HK-2 (cell line): Measurements from ENCODE around the gene IBA57.
A peak's percentile ranks its signal among the peaks of the same experiment; 100 is the strongest.

Experiments used
- DNase-seq: peaks from one replicate; pipeline ENCODE4 v3.0.0-alpha.2; 2018; ENCODE audit not compliant: unreplicated experiment

The IBA57 gene

GRCh38 chr1:228190778-228191177 lies 25.2 kb downstream of the IBA57 start:
- no peak for DNase-seq

GRCh38 chr1:228194436-228194835 lies 28.8 kb downstream of the IBA57 start:
- DNase-seq: no peak

- no peak for DNase-seq
These were observed 29.6 kb downstream of the IBA57 start for GRCh38 chr1:228194921-228195812.

GRCh38 chr1:228197555-228198147 lies 32.0 kb downstream of the IBA57 start:
- DNase-seq: no peak

- DNase-seq: no peak
These were observed 33.5 kb downstream of the IBA57 start for GRCh38 chr1:228198977-228199590.

GRCh38 chr1:228204958-228205357 lies 39.4 kb downstream of the IBA57 start:
- DNase-seq: no peak

- no peak for DNase-seq
These were observed 40.2 kb downstream of the IBA57 start for GRCh38 chr1:228205526-228206436.

- no peak for DNase-seq
These were observed 41.2 kb downstream of the IBA57 start for GRCh38 chr1:228206582-228207351.

GRCh38 chr1:228207381-228207810 lies 41.8 kb downstream of the IBA57 start:
- no peak for DNase-seq

- DNase-seq: no peak
These were observed 42.5 kb downstream of the IBA57 start, which contains the start of gene OBSCN for GRCh38 chr1:228207851-228208821. Gene OBSCN, plus strand, starts transcription at chr1:228208044. Its CDS starts 3,740 bp downstream, at chr1:228211784.

- no peak for DNase-seq
These were observed 43.4 kb downstream of the IBA57 start for GRCh38 chr1:228208831-228209551.

GRCh38 chr1:228209657-228210056 lies 44.1 kb downstream of the IBA57 start:
- no peak for DNase-seq

GRCh38 chr1:228210076-228210651 lies 44.6 kb downstream of the IBA57 start:
- DNase-seq: peak; percentile 67

GRCh38 chr1:228210712-228211530 lies 45.3 kb downstream of the IBA57 start:
- DNase-seq: no peak

GRCh38 chr1:228211531-228212414 lies 46.2 kb downstream of the IBA57 start:
- no peak for DNase-seq

GRCh38 chr1:228212415-228212965 lies 46.9 kb downstream of the IBA57 start:
- no peak for DNase-seq
